GM21528 (cell line): Measurements from ENCODE around the gene NUBPL.

Experiments
- ATAC-seq: cut with Tn5 transposase; IDR thresholded peaks from one replicate; pipeline ENCODE4 v1.9.1; 2021; ENCODE audit warnings: mild to moderate bottlenecking, moderate library complexity; ENCODE audit not compliant: unreplicated experiment, low FRiP score

Gene NUBPL, protein sequence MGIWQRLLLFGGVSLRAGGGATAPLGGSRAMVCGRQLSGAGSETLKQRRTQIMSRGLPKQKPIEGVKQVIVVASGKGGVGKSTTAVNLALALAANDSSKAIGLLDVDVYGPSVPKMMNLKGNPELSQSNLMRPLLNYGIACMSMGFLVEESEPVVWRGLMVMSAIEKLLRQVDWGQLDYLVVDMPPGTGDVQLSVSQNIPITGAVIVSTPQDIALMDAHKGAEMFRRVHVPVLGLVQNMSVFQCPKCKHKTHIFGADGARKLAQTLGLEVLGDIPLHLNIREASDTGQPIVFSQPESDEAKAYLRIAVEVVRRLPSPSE

DNA sequence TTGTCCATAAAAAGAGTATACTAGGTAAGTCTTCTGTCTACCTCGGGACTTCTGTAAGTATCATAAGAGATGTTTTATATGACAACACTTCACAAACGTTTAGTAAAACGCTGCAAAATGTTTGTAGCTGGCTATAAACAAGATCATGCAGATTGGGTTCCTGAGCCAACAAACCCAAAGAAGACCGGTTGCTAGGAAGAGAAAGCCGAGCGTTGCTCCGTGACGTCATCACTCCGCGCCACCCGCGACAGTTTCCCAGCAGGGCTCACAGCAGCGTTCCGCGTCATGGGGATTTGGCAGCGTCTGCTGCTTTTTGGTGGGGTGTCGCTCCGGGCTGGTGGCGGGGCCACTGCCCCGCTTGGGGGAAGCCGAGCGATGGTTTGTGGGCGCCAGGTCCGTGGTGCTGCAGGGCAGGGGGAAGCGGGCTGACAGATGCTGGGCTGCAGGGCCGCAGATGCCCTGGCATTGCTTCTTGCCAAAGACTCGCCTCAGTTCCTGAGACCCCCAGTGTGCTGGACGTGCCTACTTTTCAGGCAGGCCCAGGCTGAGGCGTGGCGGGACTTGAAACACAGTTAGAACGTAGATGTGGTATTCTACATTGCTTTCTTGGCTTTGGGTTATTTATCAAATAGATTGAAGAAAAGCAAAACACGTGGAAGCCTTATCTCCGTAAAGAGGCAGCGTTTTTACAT lies at the start of gene NUBPL:
Gene NUBPL (plus strand): TSS at position 250 of the 692 bp plus-strand sequence. CDS start 36 bp downstream, at position 286.
- peak; percentile 90 for ATAC-seq

DNA sequence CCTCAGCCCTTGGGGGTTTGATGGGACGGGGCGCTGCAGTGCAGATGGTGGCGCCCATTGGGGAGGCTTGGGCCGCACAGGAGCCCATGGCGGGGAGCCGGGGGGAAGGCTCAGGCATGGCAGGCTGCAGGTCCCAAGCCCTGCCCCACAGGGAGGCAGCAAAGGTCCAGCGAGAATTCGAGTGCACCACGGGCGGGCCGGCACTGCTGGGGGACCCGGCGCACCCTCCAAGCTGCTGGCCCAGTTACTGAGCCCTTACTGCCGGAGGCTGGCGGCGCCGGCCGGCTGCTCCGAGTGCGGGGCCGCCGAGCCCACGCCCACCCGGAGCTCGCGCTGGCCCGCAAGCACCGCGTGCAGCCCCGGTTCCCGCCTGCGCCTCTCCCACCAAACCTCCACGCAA lies 34.1 kb upstream of the NUBPL start:
- no peak for ATAC-seq

DNA sequence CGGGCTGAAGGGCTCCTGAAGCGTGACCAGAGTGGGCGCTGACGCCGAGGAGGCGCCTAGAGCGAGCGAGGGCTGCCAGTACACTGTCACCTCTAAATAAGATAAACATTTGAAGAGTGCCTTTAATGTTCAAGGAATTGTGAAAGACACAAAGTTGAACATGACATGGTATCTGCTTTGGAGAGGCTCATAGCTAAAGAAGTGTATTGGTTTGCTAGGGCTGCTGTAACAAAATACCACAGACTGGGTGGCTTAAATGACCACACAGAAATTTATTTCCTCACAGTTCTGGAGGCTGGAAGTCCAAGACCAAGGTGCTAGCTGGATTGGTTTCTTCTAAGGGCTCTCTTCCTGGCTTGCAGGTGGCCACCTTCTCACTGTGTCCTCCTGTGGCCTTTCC lies 33.7 kb upstream of the NUBPL start:
- no peak for ATAC-seq

DNA sequence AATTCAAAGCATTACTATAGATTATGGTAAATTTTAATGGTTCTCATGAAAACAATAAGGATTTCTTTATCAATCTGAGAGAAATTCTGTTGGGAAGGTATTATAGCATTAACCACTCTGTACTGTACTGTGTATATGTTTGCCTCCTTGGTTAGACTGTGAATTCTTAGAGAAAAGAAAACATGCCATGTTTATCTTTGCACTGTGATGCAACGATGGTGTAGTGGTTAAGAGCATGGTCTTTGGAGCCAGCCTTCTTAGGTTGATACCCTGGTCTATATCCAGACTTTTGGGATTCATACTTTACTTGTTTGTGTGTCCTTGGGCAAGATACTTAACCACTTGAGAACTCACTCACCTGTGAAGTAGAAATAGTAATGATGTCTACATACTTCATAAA lies 32.2 kb upstream of the NUBPL start:
- ATAC-seq: no peak

DNA sequence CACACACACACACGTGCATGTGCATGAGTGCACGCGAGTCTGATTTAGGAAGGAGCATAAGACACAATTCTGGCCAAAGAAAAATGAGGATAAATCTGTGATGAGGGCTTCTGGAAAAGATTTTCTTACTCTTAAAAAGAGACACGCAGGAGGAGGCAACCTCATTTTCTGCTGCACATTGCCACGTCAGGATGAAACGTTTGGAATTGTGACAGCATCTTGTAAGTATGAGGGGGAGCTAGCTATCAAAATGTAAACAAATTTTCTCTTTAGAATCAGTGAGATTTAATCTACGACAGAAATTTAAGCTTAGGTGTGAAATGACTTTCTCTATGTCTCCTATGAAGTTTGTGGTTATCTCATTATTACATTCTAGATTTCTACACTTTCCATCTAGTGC lies 31.1 kb upstream of the NUBPL start:
- no peak for ATAC-seq

DNA sequence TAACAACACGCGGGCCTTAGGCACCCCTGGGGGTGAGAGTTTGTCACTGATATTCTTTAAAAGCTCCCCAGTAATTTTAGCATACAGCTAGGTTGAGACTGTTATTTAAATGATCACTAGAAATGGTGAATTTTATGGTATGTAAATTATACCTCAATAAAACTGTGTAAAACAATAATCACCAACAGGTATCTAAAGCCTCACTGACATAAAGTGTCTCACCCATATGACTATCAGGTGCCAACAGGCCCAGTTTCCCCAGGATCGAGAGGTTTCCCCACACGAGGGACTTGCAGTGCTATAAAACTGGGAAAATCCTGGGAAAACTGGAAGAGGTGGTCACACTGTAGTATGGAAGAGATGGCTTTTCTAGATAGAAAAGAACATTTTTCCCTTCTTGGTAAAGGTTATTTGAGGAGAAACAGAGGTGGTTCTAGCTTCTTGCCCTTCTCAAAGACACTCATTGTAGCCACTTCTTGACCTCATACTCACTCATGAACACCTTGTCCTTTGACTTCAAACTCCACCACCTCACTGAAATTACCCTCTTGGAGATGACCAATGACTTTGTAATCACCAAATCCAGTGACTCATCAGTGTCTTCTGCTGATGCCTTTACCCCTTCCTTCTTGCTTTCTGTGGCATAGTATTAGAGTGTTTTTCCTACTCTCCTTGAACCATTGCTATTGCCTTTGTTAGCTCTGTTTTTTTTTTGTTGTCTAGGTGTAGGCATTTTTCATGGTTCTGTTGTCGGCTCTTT lies 24.8 kb upstream of the NUBPL start:
- ATAC-seq: no peak

DNA sequence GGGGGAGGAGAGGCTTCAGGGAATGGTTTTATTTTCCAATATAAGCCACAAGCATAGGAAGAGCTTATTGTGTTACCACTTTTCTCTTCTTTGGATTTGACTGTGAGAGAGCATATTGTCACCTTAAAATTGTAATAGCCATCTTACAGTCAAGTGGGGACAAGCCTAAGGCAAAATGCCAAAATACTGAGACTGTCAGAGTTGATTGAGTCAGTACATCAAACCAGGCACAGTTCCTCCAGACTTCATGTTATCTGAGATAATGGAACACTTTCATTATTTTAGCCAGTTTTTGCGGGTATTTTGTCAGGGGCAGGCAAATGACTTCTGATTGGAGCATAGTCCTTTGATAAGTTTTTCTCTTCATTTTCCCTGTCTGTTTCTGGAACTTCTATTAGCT lies 19.5 kb upstream of the NUBPL start:
- ATAC-seq: no peak

DNA sequence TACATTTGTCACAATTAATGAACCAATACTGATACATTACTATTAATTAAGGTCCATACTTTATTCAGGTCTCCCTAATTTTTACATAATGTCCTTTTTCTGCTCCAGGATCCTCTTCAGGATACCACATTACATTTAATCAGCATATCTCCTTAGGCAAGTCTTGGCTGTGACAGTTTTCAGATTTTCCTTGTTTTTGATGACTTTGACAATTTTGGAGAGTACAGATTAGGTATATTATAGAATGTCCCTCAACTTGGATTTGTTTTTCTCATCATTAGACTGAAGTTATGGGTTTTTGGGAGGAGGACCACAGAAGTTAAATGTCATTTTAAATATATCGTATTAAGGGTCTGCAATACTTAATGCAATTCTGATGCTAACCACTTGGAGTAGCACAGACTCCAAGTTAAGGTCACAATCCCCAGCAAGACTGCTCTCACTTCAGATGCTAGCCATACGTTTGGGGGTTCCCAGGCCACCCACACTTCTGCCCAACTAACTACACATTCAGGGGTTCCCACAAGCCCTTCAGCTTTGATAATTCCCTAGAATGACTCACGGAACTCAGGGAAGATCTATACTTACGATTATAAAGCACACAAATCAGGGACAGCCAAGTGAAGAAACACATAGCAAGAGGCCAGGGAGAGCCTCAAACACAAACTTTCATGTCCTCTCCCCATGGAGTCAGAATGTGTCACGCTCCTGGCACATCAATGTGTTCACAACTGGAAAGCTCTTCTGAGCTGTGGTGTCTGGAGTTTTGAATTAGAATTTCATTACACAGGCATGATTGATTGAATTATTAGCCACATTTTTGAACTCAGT lies 17.0 kb upstream of the NUBPL start:
- ATAC-seq: no peak

DNA sequence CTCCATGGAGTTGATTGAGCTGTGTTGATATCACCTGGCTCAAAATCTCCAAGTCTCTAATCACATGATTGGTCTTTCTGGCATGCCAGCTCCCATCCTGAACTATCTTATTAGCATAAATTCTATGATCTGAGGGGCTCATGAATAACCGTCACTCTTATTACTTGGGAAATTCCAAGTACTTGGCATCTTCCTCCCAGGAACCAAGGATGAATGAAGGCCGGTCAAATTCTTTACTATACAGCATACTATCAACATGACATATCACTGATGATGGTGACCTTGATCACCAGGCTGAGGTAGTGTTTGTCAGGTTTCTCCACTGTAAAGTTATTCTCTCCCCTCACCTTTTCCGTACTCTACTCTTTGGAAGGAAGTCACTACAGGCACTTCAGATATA lies 16.4 kb upstream of the NUBPL start:
- no peak for ATAC-seq

DNA sequence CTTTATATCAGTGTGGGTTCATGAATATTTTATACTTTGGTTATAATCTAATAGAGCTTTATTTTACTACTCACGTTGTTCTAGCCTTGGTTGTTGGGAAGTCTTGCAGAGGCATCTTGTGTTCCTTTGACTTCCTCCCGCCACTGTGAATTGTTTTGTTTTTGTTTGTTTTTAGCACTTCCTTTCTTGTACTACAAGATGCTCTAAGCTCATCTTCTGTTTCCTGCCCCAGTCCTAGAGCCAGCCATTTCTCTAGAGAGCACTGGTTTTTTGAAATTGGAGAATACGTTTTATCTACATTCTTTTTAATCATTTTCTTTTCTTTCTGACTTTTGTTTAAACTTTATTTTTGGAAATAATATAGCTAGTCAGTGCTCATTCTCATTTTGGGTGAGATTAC lies 15.9 kb upstream of the NUBPL start:
- no peak for ATAC-seq

DNA sequence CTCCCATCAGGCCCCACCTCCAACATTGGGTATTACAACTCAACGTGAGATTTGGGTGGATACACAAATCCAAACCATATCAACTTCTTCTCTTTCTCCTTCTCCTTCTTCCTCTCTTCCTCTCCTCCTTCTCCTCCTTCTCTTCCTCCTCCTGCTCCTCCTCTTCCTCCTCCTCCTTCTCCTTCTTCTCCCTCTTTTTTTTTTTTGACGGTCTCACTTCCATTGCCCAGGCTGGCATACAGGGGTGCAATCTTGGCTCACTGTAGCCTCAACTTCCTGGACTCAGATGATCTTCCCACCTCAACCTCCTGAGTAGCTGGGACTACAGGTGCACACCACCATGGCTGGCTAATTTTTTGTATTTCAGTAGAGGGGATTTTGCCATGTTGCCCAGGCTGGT lies 11.4 kb upstream of the NUBPL start:
- no peak for ATAC-seq

DNA sequence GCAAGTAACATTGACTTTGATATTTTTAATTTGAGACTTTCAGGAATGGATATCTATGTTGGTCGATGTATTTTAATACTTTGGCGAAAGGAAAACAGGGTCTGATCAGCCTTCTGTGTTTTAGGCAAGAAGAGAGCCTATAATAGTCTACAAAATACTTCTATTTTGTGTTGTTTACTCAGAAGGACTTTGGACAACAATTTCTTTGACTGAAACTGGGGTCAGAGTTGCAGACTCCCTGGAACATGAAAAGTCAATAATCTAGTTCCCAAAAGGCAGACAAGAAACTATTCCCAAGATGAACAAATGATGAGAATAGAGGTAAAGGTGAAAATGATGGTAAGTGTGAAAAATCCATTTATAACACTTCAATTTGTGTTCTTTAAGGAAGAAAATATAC lies 10.6 kb upstream of the NUBPL start:
- no peak for ATAC-seq

DNA sequence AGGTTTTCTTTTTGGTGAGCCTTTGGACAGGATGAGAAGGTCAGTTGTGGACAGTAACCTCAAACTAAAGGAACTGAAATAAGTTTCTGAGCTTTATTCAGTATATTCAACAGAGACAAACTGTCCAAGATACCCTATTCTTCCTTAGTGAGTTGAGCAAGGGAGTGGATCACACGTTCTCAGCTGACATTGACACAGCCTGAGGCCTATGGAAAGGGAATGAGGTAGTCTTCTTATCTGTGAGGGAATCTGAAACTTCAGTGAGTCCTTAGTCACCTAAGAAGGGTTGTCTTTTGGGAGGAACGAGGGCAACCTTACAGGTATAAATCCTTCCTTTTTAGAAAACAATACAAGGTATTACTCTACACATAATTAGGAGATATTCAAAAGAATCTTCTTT lies 5.0 kb upstream of the NUBPL start:
- no peak for ATAC-seq

DNA sequence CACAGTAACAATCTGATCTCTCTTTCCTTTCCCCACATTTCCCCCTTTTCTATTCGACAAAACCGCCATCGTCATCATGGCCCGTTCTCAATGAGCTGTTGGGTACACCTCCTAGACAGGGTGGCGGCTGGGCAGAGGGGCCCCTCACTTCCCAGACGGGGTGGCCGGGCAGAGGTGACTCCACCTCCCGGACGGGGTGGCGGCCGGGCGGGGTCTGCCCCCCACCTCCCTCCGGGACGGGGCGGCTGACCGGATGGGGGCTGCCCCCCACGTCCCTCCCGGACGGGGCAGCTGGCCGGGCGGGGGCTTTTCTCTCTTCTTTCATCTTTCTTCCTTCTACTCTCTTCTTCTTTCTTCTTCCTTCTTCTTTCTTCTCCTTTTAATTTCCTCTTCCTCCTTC lies 1.3 kb upstream of the NUBPL start:
- ATAC-seq: no peak

DNA sequence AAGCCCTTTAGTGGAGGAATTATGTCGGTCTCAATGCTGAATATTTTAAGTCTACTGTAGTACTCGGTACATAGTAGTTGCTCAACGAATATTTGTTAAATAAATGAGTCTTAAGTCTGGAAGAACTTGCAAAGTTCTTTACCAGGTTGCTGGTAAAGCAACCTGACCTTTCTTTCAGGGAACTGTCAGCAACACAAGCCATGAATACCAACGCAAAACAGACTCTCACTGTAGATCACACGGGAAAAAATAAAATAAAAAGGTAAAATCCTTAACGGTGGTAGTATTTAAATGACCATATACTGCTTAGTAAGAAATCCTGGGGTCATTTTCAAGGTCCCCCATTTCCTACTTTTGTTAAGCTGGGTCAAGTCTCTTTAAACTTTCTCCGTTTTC lies 447 bp upstream of the NUBPL start:
- ATAC-seq: peak; percentile 4

DNA sequence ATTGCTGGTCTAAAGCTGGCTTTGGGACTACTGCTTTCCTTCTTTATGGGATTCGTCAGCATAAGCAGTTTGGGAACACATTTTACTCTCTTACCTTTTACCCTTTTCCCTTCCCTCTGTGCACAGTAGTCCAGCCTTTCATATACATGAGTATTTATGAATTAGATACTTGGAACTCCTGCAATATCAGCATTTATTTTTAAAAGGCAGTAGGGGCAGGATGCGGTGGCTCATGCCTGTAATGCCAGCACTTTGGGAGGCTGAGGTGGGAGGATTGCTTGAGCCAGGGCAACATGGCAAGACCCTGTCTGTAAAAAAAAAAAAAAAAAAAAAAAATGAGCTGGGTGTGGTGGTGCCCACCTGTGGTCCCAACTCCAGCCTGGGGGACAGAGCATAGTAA lies 3.0 kb downstream of the NUBPL start:
- ATAC-seq: no peak

DNA sequence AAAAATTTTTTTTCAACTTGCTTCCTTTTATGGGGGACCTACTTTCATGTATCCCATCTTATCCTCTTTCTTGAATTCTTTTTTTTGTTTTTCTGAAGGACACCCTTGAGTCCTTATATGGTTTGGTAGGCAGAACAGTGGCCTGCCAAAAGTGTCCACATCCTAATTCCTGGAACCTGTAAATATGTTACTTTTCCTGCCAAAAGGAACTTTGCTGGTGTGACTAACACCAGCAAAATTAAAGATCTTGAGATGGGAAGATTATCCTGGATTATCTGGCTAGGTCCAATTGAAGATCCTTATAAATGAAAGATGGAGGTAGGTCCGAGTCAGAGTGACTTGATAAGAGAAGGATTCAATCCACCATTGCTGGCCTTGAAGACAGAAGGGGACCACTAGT lies 5.3 kb downstream of the NUBPL start:
- no peak for ATAC-seq

DNA sequence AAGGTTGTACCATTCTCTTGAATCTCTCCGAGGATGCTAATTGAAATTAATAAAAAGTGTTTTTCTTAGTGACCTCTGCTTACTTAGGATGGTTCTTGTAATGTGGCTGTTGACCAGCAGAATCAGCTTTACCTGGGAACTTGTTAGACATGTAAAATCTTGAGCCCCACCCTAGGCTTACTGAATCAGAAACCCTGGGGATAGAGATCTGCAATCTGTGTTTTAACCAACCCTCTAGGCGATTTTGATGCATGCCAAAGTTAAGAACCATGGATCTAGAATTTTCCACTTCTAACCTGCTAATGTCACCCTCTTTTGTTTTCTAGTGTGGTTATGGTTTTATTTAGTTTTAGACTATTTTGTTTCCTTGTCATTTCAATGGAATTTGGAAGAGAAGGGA lies 6.5 kb downstream of the NUBPL start:
- ATAC-seq: no peak

DNA sequence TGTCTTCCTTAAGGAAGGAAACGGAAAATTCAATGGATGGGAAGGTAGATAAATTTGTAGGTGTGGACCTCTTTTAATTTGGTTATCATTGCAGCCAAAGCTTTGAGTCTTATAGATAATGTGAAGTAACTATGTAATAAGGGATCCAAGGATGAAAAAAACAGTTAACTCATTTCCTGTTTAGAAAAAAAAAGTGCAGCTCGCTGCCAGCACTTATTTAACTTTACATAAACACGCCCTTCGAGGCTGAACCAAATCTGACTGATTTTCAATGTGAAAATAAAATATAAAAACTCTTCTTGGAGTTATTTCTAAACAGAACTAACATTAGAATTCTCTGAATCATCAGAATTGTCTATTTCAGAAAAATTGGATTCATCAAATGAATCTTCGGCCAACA lies 7.0 kb downstream of the NUBPL start:
- no peak for ATAC-seq

DNA sequence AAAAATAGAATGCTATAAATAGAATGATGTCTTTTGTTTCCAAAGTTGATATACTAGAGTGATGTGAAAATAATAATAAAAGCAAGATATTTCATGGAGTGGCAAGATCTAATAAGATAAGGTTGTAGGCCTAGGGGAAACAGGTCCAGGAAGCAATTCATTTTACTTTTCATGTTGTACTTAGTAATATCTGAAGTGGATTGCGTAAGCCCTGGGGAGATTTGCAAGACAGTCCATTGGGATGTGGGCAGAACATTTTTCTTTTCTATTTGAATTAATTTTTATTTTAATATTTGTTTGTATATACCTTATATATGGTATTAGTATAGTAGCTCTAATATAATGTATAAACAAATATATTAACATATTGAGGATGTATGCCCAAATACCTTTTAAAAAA lies 7.5 kb downstream of the NUBPL start:
- no peak for ATAC-seq

DNA sequence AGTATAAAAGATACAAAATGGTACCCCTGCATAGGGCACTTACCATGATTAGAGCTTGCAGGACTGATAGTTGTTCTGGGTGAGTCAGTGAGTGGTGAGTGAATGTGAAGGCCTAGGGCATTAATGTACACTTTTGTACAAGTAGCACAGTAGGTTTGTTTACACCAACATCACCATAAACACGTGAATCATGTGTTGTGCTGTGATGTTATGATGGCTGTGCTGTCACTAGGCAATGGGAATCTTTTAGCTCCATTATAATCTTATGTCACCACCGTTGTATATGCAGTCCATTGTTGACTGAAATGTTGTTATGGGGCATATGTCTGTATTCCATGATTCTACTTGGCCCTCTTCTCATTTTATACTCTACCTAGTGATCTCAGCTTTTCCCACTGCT lies 11.8 kb downstream of the NUBPL start:
- no peak for ATAC-seq
